Breast epithelium (tissue), 4 donors: ENCODE measurements around the gene C7orf57. TPM values are rescaled to one million over a fixed set of nuclear protein-coding genes. Genes with fewer than 3 reads are reported as not detected.
"Not testable (repeated sequence)": the region's sequence is repeated elsewhere in the genome, so short reads cannot be mapped to it uniquely, and the experiment has no call there.

Experiments used
- DNase-seq, 2 donors: peaks; one replicate each; pipeline ENCODE4 v3.0.0-alpha.2; 2019; ENCODE audit warnings: low spot score in 2 of 2
- H3K27ac ChIP-seq, 2 donors: fragments of 200-600 bp; sonication (generic) in 1 of 2; one replicate each; pipeline ENCODE4 v1.5.1; 2016 to 2019; ENCODE audit warnings: mild to moderate bottlenecking in 1 of 2
- H3K27me3 ChIP-seq, 2 donors: fragments of 200-600 bp; sonication (generic) in 1 of 2; one replicate each; pipeline versions ENCODE4 v1.5.1 to v1.6.0; 2017 to 2019; ENCODE audit warnings: control low read depth in 1 of 2, mild to moderate bottlenecking in 1 of 2
- H3K36me3 ChIP-seq: fragments of 200-600 bp; one replicate; pipeline ENCODE4 v1.5.1; 2019
- H3K4me1 ChIP-seq, 2 donors: fragments of 200-600 bp; sonication (generic); one replicate each; pipeline ENCODE4 v1.5.1; 2016 to 2019; ENCODE audit warnings: control low read depth in 1 of 2
- H3K4me3 ChIP-seq, 3 donors: fragments of 200-600 bp; sonication (generic); 1 replicate in 2 of 3; 2 replicates in 1 of 3; pipeline ENCODE4 v1.5.1; 2016 to 2019; ENCODE audit warnings: mild to moderate bottlenecking in 3 of 3, moderate library complexity in 2 of 3
- H3K9me3 ChIP-seq, 2 donors: fragments of 200-600 bp; sonication (generic) in 1 of 2; one replicate each; pipeline ENCODE4 v1.5.1; 2016 to 2019; ENCODE audit warnings: control low read depth in 1 of 2
- CTCF ChIP-seq, 3 donors: fragments of 450-650 bp; IDR thresholded peaks; one replicate each; pipeline ENCODE4 v1.5.1; 2016 to 2017; ENCODE audit warnings: antibody characterized with exemption in 3 of 3, mild to moderate bottlenecking in 3 of 3, moderate library complexity in 3 of 3
- POLR2A ChIP-seq: fragments of 450-650 bp; IDR thresholded peaks from one replicate; pipeline ENCODE4 v1.6.1; 2016; ENCODE audit warnings: antibody characterized with exemption, mild to moderate bottlenecking, moderate library complexity
- POLR2AphosphoS5 ChIP-seq, 3 donors: sonication (generic); formaldehyde crosslinking; IDR thresholded peaks; one replicate each; pipeline ENCODE4 v1.6.1; 2017; ENCODE audit warnings: antibody characterized with exemption in 3 of 3
- intact Hi-C: fragments of 100-400 bp; cut with DNase I; formaldehyde crosslinking; loops from one replicate; pipeline ENCODE4 v1.15.1; 2023; ENCODE audit warnings: low total_unique reads
- total RNA-seq, 3 donors: library from RNA; depleted of rRNA; stranded (reverse); fragments of >200 nt; gene quantifications; one replicate each; pipeline ENCODE4 v1.1.0, GENCODE V29; 2016

The C7orf57 gene
- total RNA-seq = not detected

DNA sequence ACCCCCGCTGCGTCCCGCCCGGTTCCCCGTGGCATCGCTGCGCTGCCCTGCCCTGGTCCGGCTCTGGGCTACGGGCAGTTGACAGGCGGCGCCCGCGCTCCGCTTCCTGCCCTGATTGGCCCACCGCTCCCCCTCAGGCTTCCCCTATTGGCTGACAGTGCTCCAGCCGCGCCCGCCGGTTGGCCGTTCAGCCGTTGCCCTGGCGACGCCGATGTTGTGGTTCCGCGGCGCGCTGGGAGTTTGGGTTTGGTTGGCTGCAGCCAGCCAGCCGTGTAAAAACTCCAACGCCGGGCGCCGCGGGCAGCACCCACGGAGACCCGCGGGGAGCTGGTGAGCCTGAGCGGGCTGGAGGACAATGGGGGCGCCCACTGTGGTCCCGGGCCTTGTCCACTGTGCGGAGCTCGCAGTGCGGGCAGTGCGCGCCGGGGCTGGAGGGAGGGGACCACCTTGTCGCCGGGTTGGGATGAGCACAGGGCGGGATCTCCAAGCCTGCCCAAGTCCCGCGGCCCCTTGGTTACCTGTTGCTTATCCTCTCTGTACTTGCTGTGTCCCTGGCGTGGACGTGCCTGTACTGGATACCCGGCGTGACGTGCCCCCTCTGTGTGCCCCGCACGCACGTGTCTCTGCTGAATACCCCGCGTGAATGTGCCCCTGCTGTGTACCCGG, at the start of gene C7orf57:
Gene C7orf57 (plus strand): TSS at position 243 of the 666 bp plus-strand sequence. CDS start 766 bp downstream, outside the sequence.
- Histone ChIP-seq H3K4me1 (no peaks in the 10 kb centered on the region), H3K36me3 (no peaks in the 10 kb centered on the region), H3K27me3 (peaks cover 3 to 10% of the 10 kb centered on the region in 2 donors), H3K4me3 (peak within 1 kb of the TSS; percentile 39 to 64 (median 53)), H3K9me3 (no peaks in the 10 kb centered on the region), H3K27ac (no peak within 1 kb of the TSS)
- intact Hi-C loops = no loop called here
- DNase-seq = peak; percentile 76 to 77
- no peak for TF ChIP-seq POLR2AphosphoS5 (IDR thresholded peaks at IDR 0.05)
- no peak for TF ChIP-seq CTCF (IDR thresholded peaks at IDR 0.05)
- no peak for TF ChIP-seq POLR2A

DNA sequence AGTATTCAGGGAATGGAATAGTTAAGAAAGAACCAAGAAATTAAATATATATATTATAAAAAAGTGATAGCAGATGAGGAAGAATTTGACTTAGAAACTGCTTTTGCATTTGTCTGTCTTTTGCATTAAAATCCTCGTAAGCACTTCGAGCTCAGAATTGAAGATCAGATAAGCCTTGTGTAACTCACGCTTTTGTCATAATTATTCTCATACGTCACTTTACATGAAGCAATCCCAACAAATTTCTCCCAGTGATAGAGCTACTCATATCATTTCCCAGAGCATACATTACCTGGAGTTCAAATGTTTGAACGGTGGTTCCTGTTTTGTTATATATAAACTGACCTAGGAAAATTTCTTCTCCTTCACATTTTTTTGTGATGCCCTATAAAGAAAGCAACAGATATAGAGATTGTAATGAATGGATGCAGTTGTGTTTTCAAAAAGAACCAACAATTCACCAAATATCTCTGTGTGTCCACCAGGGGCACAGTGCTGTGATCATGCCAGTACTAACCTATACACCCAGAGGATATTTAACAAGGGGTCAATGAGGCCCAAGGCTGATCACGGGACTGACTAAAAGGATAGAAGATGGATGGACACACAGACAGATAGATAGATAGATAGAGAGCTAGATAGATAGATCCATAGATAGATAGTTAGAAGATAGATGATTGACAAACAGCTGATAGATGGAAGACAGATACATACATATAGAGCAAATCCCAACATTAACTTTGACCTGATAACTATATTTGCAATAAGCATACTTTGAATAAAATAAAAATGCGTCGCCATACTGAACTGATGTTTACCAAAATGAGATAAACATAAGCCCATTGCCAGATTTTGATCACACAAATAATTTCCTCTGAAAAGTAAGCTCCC, 46.6 kb upstream of the C7orf57 start:
- Histone ChIP-seq H3K27ac (no peak overlapping the region), H3K27me3 (no peaks in the 10 kb centered on the region), H3K36me3 (no peaks in the 10 kb centered on the region), H3K4me3 (no peak overlapping the region), H3K4me1 (no peaks in the 10 kb centered on the region), H3K9me3 (no peaks in the 10 kb centered on the region)
- DNase-seq = no peak
- intact Hi-C loops = no loop called here
- no peak for TF ChIP-seq POLR2AphosphoS5 (IDR thresholded peaks at IDR 0.05)
- no peak for TF ChIP-seq CTCF (IDR thresholded peaks at IDR 0.05)
- TF ChIP-seq POLR2A = no peak

DNA sequence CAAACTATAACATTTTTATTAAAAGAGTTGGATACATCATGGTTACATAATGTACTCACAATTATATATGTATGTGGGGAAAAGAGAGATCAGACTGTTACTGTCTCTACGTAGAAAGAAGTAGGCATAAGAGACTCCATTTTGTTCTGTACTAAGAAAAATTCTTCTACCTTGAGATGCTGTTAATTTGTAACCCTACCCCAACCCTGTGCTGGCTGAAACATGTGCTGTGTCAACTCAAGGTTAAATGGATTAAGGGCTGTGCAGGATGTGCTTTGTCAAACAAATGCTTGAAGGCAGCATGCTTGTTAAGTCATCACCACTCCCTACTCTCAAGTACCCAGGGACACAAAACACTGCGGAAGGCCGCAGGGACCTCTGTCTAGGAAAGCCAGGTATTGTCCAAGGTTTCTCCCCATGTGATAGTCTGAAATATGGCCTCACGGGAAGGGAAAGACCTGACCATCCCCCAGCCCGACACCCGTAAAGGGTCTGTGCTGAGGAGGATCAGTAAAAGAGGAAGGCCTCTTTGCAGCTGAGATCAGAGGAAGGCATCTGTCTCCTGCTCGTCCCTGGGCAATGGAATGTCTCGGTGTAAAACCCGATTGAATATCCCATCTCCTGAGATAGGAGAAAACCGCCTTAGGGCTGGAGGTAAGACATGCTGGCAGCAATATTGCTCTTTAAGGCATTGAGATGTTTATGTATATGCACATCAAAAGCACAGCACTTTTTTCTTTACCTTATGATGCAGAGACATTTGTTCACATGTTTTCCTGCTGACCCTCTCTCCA, 45.5 kb upstream of the C7orf57 start:
- H3K4me1 ChIP-seq, H3K36me3 ChIP-seq, H3K4me3 ChIP-seq, H3K27ac ChIP-seq, DNase-seq, H3K27me3 ChIP-seq, H3K9me3 ChIP-seq, intact Hi-C loops: not testable (repeated sequence)

DNA sequence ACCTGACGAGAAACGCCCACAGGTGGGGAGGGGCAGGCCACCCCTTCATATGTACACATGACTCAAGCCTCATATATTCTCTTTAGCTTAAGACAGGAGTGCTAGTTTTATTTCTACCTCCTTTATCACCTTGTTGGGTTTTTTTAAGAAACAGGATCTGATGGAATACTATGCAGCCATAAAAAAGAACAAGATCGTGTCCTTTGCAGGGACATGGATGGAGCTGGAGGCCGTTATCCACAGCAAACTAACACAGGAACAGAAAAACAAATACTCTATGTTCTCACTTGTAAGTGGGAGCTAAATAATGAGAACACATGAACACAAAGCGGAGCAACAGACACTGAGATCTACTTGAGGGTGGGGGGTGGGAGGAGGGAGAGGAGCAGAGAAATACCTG, 44.8 kb upstream of the C7orf57 start:
- H3K4me3 ChIP-seq = no peak overlapping the region
- TF ChIP-seq CTCF (IDR thresholded peaks at IDR 0.05) = no peak
- DNase-seq = no peak
- no peaks in the 10 kb centered on the region for H3K27me3 ChIP-seq
- H3K9me3 ChIP-seq = no peaks in the 10 kb centered on the region
- no peak overlapping the region for H3K27ac ChIP-seq
- intact Hi-C loops = no loop called here
- H3K36me3 ChIP-seq = no peaks in the 10 kb centered on the region
- no peaks in the 10 kb centered on the region for H3K4me1 ChIP-seq

DNA sequence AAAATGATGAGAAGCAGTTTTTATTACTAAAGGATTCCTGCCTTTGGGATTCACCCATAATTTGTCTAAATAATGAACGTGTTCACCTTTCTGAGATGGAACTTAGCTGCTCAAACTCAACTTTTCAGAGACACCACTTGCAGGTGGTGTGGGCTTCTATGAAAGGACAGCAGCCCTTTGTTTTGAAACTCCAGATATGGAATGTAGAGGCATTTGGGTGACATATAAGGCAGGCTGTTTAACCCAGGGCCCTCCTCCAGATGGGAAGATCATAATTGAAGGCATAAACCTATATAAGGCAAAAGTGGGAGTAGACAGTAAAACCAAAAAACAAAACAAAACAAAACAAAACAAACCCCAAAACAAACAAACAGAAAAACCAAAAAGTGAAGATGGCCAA, 44.1 kb upstream of the C7orf57 start:
- intact Hi-C loops = no loop called here
- DNase-seq = no peak
- Histone ChIP-seq H3K27me3 (no peaks in the 10 kb centered on the region), H3K4me3 (peak overlapping the region in 2 of 3 donors; percentile 52 to 67), H3K36me3 (no peaks in the 10 kb centered on the region), H3K4me1 (no peaks in the 10 kb centered on the region), H3K27ac (no peak overlapping the region), H3K9me3 (no peaks in the 10 kb centered on the region)
- TF ChIP-seq POLR2AphosphoS5 (IDR thresholded peaks at IDR 0.05) (no peak), POLR2A (no peak), CTCF (IDR thresholded peaks at IDR 0.05) (no peak)
